GM19397 (cell line): ENCODE data around the gene SHISAL1.

ENCODE experiments used
- ATAC-seq: cut with Tn5 transposase; IDR thresholded peaks from one replicate; pipeline ENCODE4 v1.9.1; 2021; ENCODE audit warnings: mild to moderate bottlenecking, moderate library complexity; ENCODE audit not compliant: unreplicated experiment

Gene SHISAL1

GRCh38 chr22:44312766-44313165 is at the start of gene SHISAL1:
TSS of gene SHISAL1 (minus strand) at chr22:44312951. CDS start at chr22:44300945, 12,006 bp downstream.
- ATAC-seq, result no peak

DNA sequence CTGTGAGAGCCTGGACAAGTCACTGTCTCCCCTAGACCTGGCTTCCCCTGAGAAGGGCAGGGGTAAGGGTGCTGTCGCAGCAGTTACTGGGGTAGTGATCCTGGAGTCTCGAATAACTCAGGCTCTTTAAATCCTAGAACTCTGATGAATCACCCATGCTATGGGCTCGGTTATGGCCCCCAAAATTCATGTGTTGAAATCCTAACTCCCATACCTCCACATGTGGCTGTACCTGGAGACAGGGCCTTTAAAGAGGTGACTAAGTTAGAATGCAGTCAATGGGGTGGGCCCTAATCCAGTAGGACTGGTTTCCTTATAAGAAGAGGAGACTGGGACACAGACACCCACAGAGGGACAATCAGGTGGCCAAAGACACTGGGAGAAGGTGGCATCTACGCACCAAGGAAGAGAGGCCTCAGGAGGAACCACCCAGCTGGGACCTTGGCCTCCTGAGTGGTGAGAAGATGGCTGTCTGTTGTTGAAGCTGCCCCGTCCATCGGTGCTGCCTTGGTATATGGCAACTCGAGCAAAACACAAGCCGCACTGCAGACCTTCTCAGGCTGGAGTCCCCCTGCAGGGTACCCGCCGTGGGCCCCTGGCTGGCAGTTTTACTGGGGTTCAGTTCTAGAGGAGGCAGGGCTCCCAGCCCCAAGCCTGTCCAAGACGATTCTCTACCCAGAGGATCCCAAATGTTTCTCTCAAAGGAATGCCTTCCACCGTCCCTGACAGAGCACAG is 48.8 kb upstream of the SHISAL1 start:
- no peak for ATAC-seq

GRCh38 chr22:44360668-44361381 is 48.1 kb upstream of the SHISAL1 start:
- ATAC-seq, result no peak

- ATAC-seq, result no peak
These were observed 47.5 kb upstream of the SHISAL1 start for GRCh38 chr22:44360306-44360667.

DNA sequence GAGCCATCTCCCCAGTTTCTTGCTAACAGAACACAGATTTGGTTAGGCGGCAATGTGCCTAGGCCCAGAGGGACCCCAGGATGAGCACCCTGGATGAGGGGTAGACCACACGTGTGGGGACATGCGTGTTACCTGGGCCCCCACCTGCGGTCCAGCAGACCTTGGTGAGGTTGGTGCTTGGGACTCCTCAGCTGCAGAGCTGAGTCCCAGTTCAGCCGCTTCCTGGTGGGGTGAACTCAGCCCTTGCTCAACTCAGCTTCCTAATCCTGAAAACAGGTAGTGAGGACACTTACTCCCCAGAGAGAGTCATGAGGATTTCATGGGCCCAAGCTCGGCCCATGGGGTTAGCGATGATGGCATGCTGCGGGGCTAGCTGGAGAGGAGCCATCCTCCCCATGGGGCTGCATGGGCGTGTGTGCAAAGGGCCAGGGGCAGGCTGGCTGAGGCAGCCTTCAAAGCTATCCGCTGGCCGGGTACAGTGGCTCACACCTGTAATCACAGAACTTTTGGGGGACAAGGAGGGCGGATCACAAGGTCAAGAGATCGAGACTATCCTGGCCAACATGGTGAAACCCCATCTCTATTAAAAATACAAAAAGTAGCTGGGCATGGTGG is 46.9 kb upstream of the SHISAL1 start:
- ATAC-seq, result no peak

DNA sequence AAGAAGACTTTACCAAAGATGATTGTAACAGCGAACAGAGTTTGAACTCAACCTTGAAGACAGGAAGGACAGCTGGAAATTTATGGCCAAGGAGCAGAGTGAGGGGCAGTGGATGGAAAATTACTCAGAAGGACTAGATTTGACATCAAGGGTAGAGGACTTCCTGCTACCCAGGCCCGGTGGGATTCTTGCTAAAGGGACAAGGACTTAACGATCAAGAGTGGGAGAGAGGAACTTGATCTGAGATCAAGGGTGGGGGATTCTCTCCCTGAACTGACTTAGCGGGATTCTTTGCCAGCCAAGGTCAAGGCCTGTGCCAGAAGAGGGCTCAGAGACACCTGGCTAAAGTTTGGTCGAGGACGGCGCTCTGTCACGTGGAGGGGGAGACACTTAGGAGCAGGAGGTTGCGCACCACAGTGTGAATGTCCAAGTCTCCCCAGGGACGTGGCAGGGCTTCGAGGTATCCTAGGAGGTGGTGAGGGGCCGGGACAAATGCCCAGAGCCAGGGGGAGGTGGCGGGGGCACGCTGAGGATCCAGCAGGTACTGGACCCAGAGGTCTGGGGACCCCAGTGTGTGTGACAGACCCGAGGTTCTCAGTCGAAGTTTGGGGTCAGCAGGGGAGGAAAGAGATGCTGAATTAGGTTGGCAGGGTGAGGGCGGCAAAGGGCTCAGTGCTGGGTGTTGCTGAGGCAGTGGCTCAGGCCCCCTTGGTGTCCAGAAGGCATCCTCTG is 46.1 kb upstream of the SHISAL1 start:
- no peak for ATAC-seq

DNA sequence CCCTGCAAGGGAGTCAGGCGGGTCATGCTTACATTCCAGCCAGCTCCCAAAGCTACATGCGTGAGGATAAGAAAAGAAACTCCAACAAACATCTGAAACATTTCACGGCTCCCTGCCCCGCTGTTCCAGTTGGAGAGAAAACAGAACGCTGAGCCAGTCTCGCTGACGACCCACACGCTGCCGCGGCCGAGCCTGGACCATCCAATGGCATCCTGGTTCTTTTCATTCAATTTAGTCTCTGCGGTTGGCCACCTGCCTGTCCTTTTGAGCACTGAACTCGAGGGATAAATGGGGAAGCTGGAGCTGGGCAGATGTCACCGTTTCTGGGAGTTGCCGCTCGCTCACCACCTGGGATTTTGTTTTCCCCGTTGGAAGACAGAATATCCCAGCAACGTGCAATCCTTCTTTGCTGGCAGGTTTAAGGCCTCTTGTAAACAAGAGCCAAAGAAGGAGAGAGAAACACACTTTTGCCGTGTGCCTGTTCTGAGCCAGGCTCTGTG is 45.3 kb upstream of the SHISAL1 start:
- ATAC-seq, result no peak

GRCh38 chr22:44357296-44357965 is 44.7 kb upstream of the SHISAL1 start:
- ATAC-seq, result no peak

DNA sequence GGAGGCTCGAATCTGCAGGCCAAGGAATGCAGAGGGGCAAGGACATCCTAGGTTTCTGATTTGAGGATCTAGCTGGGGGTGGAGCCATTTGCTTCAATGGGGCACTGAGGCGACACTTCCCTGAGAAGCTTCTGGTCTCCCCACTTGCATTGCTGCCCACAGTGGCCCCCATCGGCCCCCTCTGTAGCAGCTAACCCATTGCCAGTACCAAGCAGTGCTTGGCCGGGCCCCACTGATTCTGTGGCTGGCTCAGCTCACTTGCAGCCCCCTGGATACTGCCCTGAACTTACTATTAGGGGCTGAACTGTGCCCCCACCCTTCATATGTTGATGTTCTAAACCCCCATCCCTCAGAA is 42.9 kb upstream of the SHISAL1 start:
- no peak for ATAC-seq

- ATAC-seq, result no peak
These were observed 41.5 kb upstream of the SHISAL1 start for GRCh38 chr22:44354288-44354687.

DNA sequence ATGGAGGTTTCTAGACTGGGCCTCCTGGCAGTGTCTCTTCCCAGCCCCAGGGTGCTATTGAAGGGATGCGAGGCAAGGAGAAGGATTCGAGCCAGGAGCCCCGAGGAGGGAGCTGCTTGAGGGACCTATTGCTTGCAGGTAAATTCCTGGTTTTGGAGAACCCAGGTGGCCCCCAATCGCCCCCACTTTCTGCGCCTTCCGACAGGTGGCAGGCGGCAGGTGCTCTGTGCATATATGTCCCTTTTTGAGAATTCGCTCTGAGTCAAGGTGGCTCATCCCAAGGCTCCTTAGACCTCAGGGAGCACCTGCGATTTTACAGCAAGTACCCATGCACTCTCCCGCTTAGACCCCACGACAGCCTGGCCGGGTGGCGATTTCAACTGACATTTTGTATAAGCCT is 40.3 kb upstream of the SHISAL1 start:
- no peak for ATAC-seq

DNA sequence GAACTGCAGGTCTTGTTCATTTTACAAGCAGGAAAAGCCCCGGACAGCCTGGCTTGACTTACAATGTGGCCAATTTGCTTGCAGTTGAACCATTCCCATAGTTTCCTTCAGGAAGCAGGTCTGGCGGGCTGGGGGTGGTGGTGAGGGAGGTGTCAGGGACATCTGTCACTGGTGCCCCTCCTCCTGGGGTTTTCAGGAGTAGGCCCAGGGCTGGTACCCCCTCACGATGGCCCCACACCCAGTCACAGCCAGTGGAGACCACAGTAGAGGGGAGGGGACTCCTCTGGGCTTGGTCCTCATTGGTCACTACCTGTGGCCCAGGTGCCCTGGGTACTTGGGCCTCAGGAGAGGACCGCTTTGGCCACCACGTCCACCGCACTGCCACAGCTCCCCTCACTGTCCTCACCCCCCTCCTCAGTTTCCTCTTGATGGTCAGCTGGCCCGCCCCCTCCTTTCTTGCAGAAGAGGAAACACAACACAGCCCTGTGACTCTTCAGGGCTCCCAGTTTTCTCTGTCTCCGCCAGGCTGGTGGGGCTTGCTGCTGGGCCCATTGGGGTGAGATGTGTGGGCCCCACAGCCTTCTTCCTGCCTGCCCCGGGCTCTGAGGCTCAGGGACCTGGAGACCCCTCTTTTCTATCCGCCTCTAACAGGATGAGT is 39.8 kb upstream of the SHISAL1 start:
- no peak for ATAC-seq

GRCh38 chr22:44351685-44352377 is 39.1 kb upstream of the SHISAL1 start:
- ATAC-seq, result no peak

GRCh38 chr22:44351037-44351436 is 38.3 kb upstream of the SHISAL1 start:
- no peak for ATAC-seq

DNA sequence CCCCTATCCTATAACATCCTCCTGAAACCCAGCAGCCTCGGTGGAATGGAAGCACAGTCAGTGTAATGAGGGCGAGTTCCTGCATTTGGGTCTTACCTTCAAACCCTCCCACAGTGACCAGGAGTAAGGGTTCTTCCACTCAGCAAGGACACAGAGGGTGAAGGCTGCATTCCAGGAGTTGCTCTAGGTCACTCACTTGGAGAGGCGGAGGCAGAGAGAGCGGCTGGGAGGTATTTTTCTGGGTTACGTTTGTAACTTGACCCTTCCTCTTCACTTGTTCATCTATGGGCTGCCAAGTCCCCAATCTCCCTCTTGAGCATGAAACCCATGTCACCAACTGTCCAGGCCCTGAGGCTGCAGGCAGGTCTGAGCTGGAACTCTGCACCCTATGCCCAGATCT is 36.8 kb upstream of the SHISAL1 start:
- no peak for ATAC-seq

- no peak for ATAC-seq
These were observed 36.3 kb upstream of the SHISAL1 start for GRCh38 chr22:44348971-44349560.

GRCh38 chr22:44347549-44347948 is 34.8 kb upstream of the SHISAL1 start:
- ATAC-seq, result no peak

GRCh38 chr22:44347080-44347479 is 34.3 kb upstream of the SHISAL1 start:
- no peak for ATAC-seq

GRCh38 chr22:44345872-44346271 is 33.1 kb upstream of the SHISAL1 start:
- no peak for ATAC-seq
